HG02885 (cell line): ENCODE measurements around the gene MUL1.

Experiments used
- ATAC-seq: cut with Tn5 transposase; IDR thresholded peaks from one replicate; pipeline ENCODE4 v1.9.1; 2021; ENCODE audit warnings: mild to moderate bottlenecking; ENCODE audit not compliant: unreplicated experiment, poor library complexity

Gene MUL1

GRCh38 chr1:20472860-20473711 lies 34.9 kb downstream of the MUL1 start:
- no peak for ATAC-seq

- no peak for ATAC-seq
Observed at GRCh38 chr1:20472121-20472520, 35.8 kb downstream of the MUL1 start.

- ATAC-seq, result no peak
Observed at GRCh38 chr1:20470194-20470593, 37.8 kb downstream of the MUL1 start.

- no peak for ATAC-seq
Observed at GRCh38 chr1:20469406-20470076, 38.4 kb downstream of the MUL1 start.

GRCh38 chr1:20466273-20466672 lies 41.7 kb downstream of the MUL1 start:
- no peak for ATAC-seq

- ATAC-seq, result no peak
Observed at GRCh38 chr1:20465187-20465586, 42.8 kb downstream of the MUL1 start.

GRCh38 chr1:20463502-20463901 lies 44.4 kb downstream of the MUL1 start:
- no peak for ATAC-seq

GRCh38 chr1:20462397-20462796 lies 45.6 kb downstream of the MUL1 start:
- no peak for ATAC-seq

GRCh38 chr1:20458717-20459116 lies 49.2 kb downstream of the MUL1 start:
- no peak for ATAC-seq

GRCh38 chr1:20454004-20454403 lies 53.9 kb downstream of the MUL1 start:
- ATAC-seq, result no peak

GRCh38 chr1:20449735-20450311 lies 58.1 kb downstream of the MUL1 start:
- no peak for ATAC-seq
